Endothelial cell of umbilical vein (primary cell): ENCODE data around the gene GTPBP4. TPM values are rescaled to one million over a fixed set of nuclear protein-coding genes. Genes with fewer than 3 reads are reported as not detected.

Source experiments
- BruUV-seq: library from RNA; stranded (reverse); fragments of 400-500 nt; replicated peaks from 2 replicates; lab custom pipeline; 2021; lab: Mats Ljungman, UMichigan
- CTCF ChIA-PET: fragments of 300-600, 350-600 bp; sonication (Branson Sonifier 250); formaldehyde crosslinking; loops from one replicate; lab custom pipeline; 2021; ENCODE audit warnings: antibody characterized with exemption, inconsistent platforms; lab: Charles Lee
- POLR2A ChIA-PET: fragments of 300-600, 350-600 bp; sonication (Branson Sonifier 250); formaldehyde crosslinking; loops from one replicate; lab custom pipeline; 2021; ENCODE audit warnings: antibody characterized with exemption, inconsistent platforms; lab: Charles Lee
- DNase-seq: peaks from one replicate; pipeline ENCODE4 v3.0.0-alpha.2; 2011; ENCODE audit warnings: low read depth, low spot score
- FAIRE-seq: peaks from 2 replicates; lab custom pipeline; 2011; peaks lifted over from hg19 to GRCh38; lab: Jason Lieb, UNC
- H2AFZ ChIP-seq: 2 replicates; pipeline ENCODE4 v1.6.0; 2012; ENCODE audit warnings: low read depth, low read length, control low read depth, inconsistent platforms
- H3K27ac ChIP-seq: 2 replicates; pipeline ENCODE4 v1.5.1; 2011; ENCODE audit warnings: low read depth, mild to moderate bottlenecking, control low read depth, low read length, moderate library complexity; ENCODE audit not compliant: insufficient read depth
- H3K27me3 ChIP-seq, 2 experiments: 2 replicates each; pipeline versions ENCODE4 v1.6.0 to v1.6.1; 2011; ENCODE audit warnings: low read length in 2 of 2, mixed read lengths in 1 of 2; ENCODE audit not compliant: control insufficient read depth in 2 of 2, insufficient read depth in 2 of 2
- H3K36me3 ChIP-seq, 2 experiments: 2 replicates in 1 of 2; 3 replicates in 1 of 2; pipeline ENCODE4 v1.5.1; 2011; ENCODE audit warnings: low read length in 2 of 2, mild to moderate bottlenecking in 1 of 2, moderate library complexity in 1 of 2; ENCODE audit not compliant: control insufficient read depth in 2 of 2, insufficient read depth in 2 of 2; ENCODE audit errors: extremely low read depth in 1 of 2
- H3K4me1 ChIP-seq: 3 replicates; pipeline ENCODE4 v1.5.1; 2011; ENCODE audit warnings: mild to moderate bottlenecking, low read length; ENCODE audit not compliant: control insufficient read depth, insufficient read depth; ENCODE audit errors: extremely low read depth
- H3K4me2 ChIP-seq: 2 replicates; pipeline ENCODE4 v1.6.1; 2011; ENCODE audit warnings: low read length, control low read depth, mixed read lengths; ENCODE audit not compliant: insufficient read depth
- H3K4me3 ChIP-seq, 3 experiments: fragments of 200-600 bp in 1 of 3; sonication (generic), shearing (Covaris generic) in 1 of 3; replicated peaks in 1 of 3; 2 replicates each; pipeline ENCODE4 v1.5.1; 2011 to 2016; ENCODE audit warnings: control low read depth in 3 of 3, low read length in 3 of 3, mild to moderate bottlenecking in 2 of 3, inconsistent platforms in 1 of 3, low read depth in 1 of 3, moderate library complexity in 1 of 3; ENCODE audit not compliant: insufficient read depth in 1 of 3
- H3K79me2 ChIP-seq: 2 replicates; pipeline ENCODE4 v1.6.0; 2012; ENCODE audit warnings: low read length, inconsistent platforms; ENCODE audit not compliant: control insufficient read depth, insufficient read depth
- H3K9ac ChIP-seq: replicated peaks from 2 replicates; pipeline ENCODE3; 2011; ENCODE audit warnings: low read length, control low read depth; ENCODE audit not compliant: insufficient read depth; ENCODE audit errors: extremely low read depth
- H3K9me1 ChIP-seq: replicated peaks from 3 replicates; pipeline ENCODE4 v1.6.0; 2011; ENCODE audit warnings: mild to moderate bottlenecking, low read length; ENCODE audit not compliant: control insufficient read depth, insufficient read depth; ENCODE audit errors: extremely low read depth
- H3K9me3 ChIP-seq: replicated peaks from 2 replicates; pipeline ENCODE4 v1.5.1; 2012; ENCODE audit warnings: low read length, inconsistent platforms; ENCODE audit not compliant: control insufficient read depth, insufficient read depth
- H4K20me1 ChIP-seq: replicated peaks from 2 replicates; pipeline ENCODE3; 2011; ENCODE audit warnings: mild to moderate bottlenecking, low read length; ENCODE audit not compliant: control insufficient read depth, insufficient read depth; ENCODE audit errors: extremely low read depth
- CTCF ChIP-seq, 2 donors: IDR thresholded peaks; 1 replicate in 1 of 2; 2 replicates in 1 of 2; pipeline ENCODE4 v1.5.1; 2011; ENCODE audit warnings: low read length in 2 of 2, mild to moderate bottlenecking in 2 of 2, moderate library complexity in 2 of 2, control low read depth in 1 of 2, inconsistent platforms in 1 of 2, low read depth in 1 of 2; ENCODE audit not compliant: insufficient read depth in 1 of 2; ENCODE audit errors: extremely low read depth in 1 of 2
- EZH2 ChIP-seq: IDR thresholded peaks from 2 replicates; pipeline ENCODE4 v1.6.1; 2012; ENCODE audit warnings: borderline replicate concordance, low read depth, mild to moderate bottlenecking, moderate library complexity, low read length, inconsistent platforms; ENCODE audit not compliant: severe bottlenecking
- FOS ChIP-seq: IDR thresholded peaks from 2 replicates; pipeline ENCODE4 v1.6.1; 2011; ENCODE audit warnings: mild to moderate bottlenecking, low read length, moderate library complexity, borderline replicate concordance; ENCODE audit not compliant: insufficient read depth
- GATA2 ChIP-seq: IDR thresholded peaks from 2 replicates; pipeline ENCODE4 v1.7.0; 2011; ENCODE audit warnings: low read depth, mild to moderate bottlenecking, moderate library complexity, mixed read lengths, low read length; ENCODE audit not compliant: insufficient read length, insufficient read depth
- JUN ChIP-seq: IDR thresholded peaks from 2 replicates; pipeline ENCODE4 v1.6.1; 2011; ENCODE audit warnings: borderline replicate concordance, low read depth; ENCODE audit not compliant: insufficient read length, insufficient read depth
- MYC ChIP-seq: IDR thresholded peaks from one replicate; pipeline ENCODE4 v1.6.1; 2011; ENCODE audit warnings: mild to moderate bottlenecking, low read depth, low read length
- POLR2A ChIP-seq: IDR thresholded peaks from 2 replicates; pipeline ENCODE4 v1.6.1; 2012; ENCODE audit warnings: low read depth, mild to moderate bottlenecking, control low read depth, low read length
- POLR2AphosphoS5 ChIP-seq: IDR thresholded peaks from 2 replicates; pipeline ENCODE4 v1.6.1; 2012; ENCODE audit warnings: low read depth, mild to moderate bottlenecking, control low read depth, low read length, moderate library complexity; ENCODE audit not compliant: insufficient read depth
- dilution Hi-C: fragments of 300-500 bp; cut with MboI; formaldehyde crosslinking; loops from one replicate; pipeline ENCODE4 v1.15.0; 2019; ENCODE audit warnings: low sequenced_read_pairs; ENCODE audit not compliant: extremely low pct_ligation_motif_present
- intact Hi-C: fragments of 100-400 bp; cut with micrococcal nuclease; formaldehyde crosslinking; loops from one replicate; pipeline ENCODE4 v1.10.0; 2022
- polyA plus RNA-seq, 4 experiments: library from polyadenylated mRNA; depleted of rRNA in 3 of 4; stranded (reverse) in 3 of 4; unstranded in 1 of 4; fragments of >200 nt; gene quantifications; 2 replicates each; pipeline versions ENCODE4 v1.2.1 to v1.2.3, GENCODE V29; 2011 to 2012; ENCODE audit warnings: missing spikeins in 1 of 4
- total RNA-seq: library from RNA; stranded (reverse); gene quantifications from 2 replicates; pipeline ENCODE4 v1.2.3, GENCODE V29; 2021
- TF ChIP-seq, protein P1 (sequence below): IDR thresholded peaks from 2 replicates; pipeline ENCODE4 v1.6.1; 2011; ENCODE audit not compliant: insufficient read depth, insufficient read length

GTPBP4 gene
- total and polyA plus RNA-seq, 2 donors (not counting 3 experiments of a cell fraction or from before 2014, with no cell fraction given), result 12.4 to 69.3 TPM

GRCh38 chr10:992467-992866 lies 4.2 kb downstream of the GTPBP4 start:
- H3K4me2 ChIP-seq, result no peak overlapping the region
- BruUV-seq, result no TSS peak
- no peak overlapping the region for H3K27ac ChIP-seq
- H3K9ac ChIP-seq, result no peak overlapping the region
- FAIRE-seq (no peak), DNase-seq (no peak)
- H3K36me3 ChIP-seq, result peaks cover 15 to 22% of the 10 kb centered on the region in 2 experiments
- intact Hi-C loops (no loop called here), dilution Hi-C loops (no loop called here)
- peaks cover 2% of the 10 kb centered on the region for H4K20me1 ChIP-seq
- POLR2A ChIA-PET, result no interaction called here
- peaks cover 8% of the 10 kb centered on the region for H3K4me1 ChIP-seq
- no peaks in the 10 kb centered on the region for H3K9me1 ChIP-seq
- H3K9me3 ChIP-seq, result no peaks in the 10 kb centered on the region
- CTCF ChIA-PET, result no interaction called here
- TF ChIP-seq JUN (no peak), FOS (no peak), EZH2 (no peak), GATA2 (no peak), MYC (no peak), POLR2AphosphoS5 (no peak)
- TF ChIP-seq, protein P1, sequence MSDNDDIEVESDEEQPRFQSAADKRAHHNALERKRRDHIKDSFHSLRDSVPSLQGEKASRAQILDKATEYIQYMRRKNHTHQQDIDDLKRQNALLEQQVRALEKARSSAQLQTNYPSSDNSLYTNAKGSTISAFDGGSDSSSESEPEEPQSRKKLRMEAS, result no peak
- H3K4me3 ChIP-seq, result no peak overlapping the region
- H2AFZ ChIP-seq, result no peak overlapping the region
- peaks cover 55% of the 10 kb centered on the region for H3K79me2 ChIP-seq
- H3K27me3 ChIP-seq, result no peaks in the 10 kb centered on the region

- CTCF ChIA-PET, result no interaction called here
- dilution Hi-C loops, result no loop called here
Observed at GRCh38 chr10:992871-993270, 4.6 kb downstream of the GTPBP4 start.

More at GRCh38 chr10:992871-993270, 4.6 kb downstream of the GTPBP4 start:
- Histone ChIP-seq H4K20me1 (peaks cover 2% of the 10 kb centered on the region), H3K9me3 (no peaks in the 10 kb centered on the region), H3K4me1 (peaks cover 6% of the 10 kb centered on the region), H3K27ac (no peak overlapping the region), H3K4me2 (no peak overlapping the region), H3K36me3 (peaks cover 18 to 22% of the 10 kb centered on the region in 2 experiments), H3K9ac (no peak overlapping the region), H3K9me1 (no peaks in the 10 kb centered on the region), H3K4me3 (no peak overlapping the region), H2AFZ (no peak overlapping the region), H3K27me3 (no peaks in the 10 kb centered on the region), H3K79me2 (peaks cover 52% of the 10 kb centered on the region)
- BruUV-seq, result no TSS peak
- DNase-seq (no peak), FAIRE-seq (no peak)
- POLR2A ChIA-PET, result no interaction called here
- TF ChIP-seq CTCF (IDR thresholded peaks at IDR 0.05; ENCODE audit: extremely low read depth in 1 of 2, insufficient read depth in 1 of 2, low read depth in 1 of 2, low read length in 2 of 2) (no peak), MYC (no peak), POLR2AphosphoS5 (no peak), GATA2 (no peak), FOS (no peak), JUN (no peak), EZH2 (no peak), POLR2A (no peak)
- TF ChIP-seq, protein P1, result no peak
- intact Hi-C loops, result no loop called here
